Upper lobe of right lung (tissue), 1 donor: ENCODE results near the gene PLCB4. TPM values are rescaled to one million over a fixed set of nuclear protein-coding genes. Genes with fewer than 3 reads are reported as not detected.

Experiments used
- ATAC-seq: fragments of 200-7000 bp; cut with Tn5 transposase; one replicate; pipeline ENCODE4 v1.9.1; 2020; ENCODE audit warnings: mild to moderate bottlenecking, moderate library complexity
- DNase-seq: peaks from one replicate; pipeline ENCODE4 v3.0.0-alpha.2; 2020
- H3K27ac ChIP-seq: fragments of 200-600 bp; one replicate; pipeline ENCODE4 v1.8.0; 2022
- H3K27me3 ChIP-seq: fragments of 200-600 bp; one replicate; pipeline ENCODE4 v1.8.0; 2022; ENCODE audit warnings: mild to moderate bottlenecking
- H3K36me3 ChIP-seq: fragments of 200-600 bp; one replicate; pipeline ENCODE4 v1.8.0; 2022
- H3K4me1 ChIP-seq: fragments of 200-600 bp; one replicate; pipeline ENCODE4 v1.8.0; 2022
- H3K4me3 ChIP-seq: fragments of 200-600 bp; one replicate; pipeline ENCODE4 v1.8.0; 2022; ENCODE audit warnings: mild to moderate bottlenecking
- H3K9me3 ChIP-seq: fragments of 200-600 bp; one replicate; pipeline ENCODE4 v1.8.0; 2022
- CTCF ChIP-seq: fragments of 200-600 bp; IDR thresholded peaks from one replicate; pipeline ENCODE4 v1.8.0; 2022; ENCODE audit warnings: antibody characterized with exemption
- intact Hi-C: fragments of 100-400 bp; cut with DNase I; formaldehyde crosslinking; loops from one replicate; pipeline ENCODE4 v1.11.0; 2022
- total RNA-seq: library from RNA; stranded (reverse); fragmentation: NEBNext Ultra II Directional; extraction: Animal tissue kit (Norgen Biotek cat#: 25700); gene quantifications from one replicate; pipeline ENCODE4 v1.2.1, GENCODE V29; 2021
- donor health status: DM: no; HTN: yes; CAD: no; lungs with severe emphysema.

PLCB4 gene
- total RNA-seq, 1 donor from 2014 or later = 7.9 TPM

GRCh38 chr20:9339708-9340107 is 270.8 kb downstream of the PLCB4 start:
- H3K27me3 ChIP-seq = no peaks in the 10 kb centered on the region
- no peaks in the 10 kb centered on the region for H3K9me3 ChIP-seq
- no peak overlapping the region for H3K27ac ChIP-seq
- DNase-seq (no peak), ATAC-seq (no peak)
- H3K4me3 ChIP-seq = no peak overlapping the region
- TF ChIP-seq CTCF = no peak
- H3K36me3 ChIP-seq = no peaks in the 10 kb centered on the region
- intact Hi-C loops = no loop called here
- H3K4me1 ChIP-seq = peaks cover 9% of the 10 kb centered on the region

GRCh38 chr20:9342651-9343050 is 273.8 kb downstream of the PLCB4 start:
- Histone ChIP-seq H3K4me3 (no peak overlapping the region), H3K36me3 (no peaks in the 10 kb centered on the region), H3K27me3 (no peaks in the 10 kb centered on the region), H3K4me1 (peaks cover 16% of the 10 kb centered on the region), H3K9me3 (no peaks in the 10 kb centered on the region), H3K27ac (no peak overlapping the region)
- no peak for TF ChIP-seq CTCF
- intact Hi-C loops = no loop called here
- ATAC-seq = no peak
- DNase-seq = no peak

GRCh38 chr20:9344083-9344920 is 275.4 kb downstream of the PLCB4 start:
- H3K9me3 ChIP-seq = no peaks in the 10 kb centered on the region
- H3K36me3 ChIP-seq = no peaks in the 10 kb centered on the region
- intact Hi-C loops = no loop called here
- no peak overlapping the region for H3K4me3 ChIP-seq
- H3K27me3 ChIP-seq = no peaks in the 10 kb centered on the region
- TF ChIP-seq CTCF = no peak
- ATAC-seq = no peak
- H3K4me1 ChIP-seq = peaks cover 16% of the 10 kb centered on the region
- DNase-seq = no peak
- peak overlapping the region; percentile 59 for H3K27ac ChIP-seq

- Histone ChIP-seq H3K9me3 (no peaks in the 10 kb centered on the region), H3K27ac (no peak overlapping the region), H3K36me3 (no peaks in the 10 kb centered on the region), H3K4me1 (peaks cover 16% of the 10 kb centered on the region), H3K27me3 (no peaks in the 10 kb centered on the region), H3K4me3 (no peak overlapping the region)
- TF ChIP-seq CTCF = no peak
- DNase-seq = no peak
- no peak for ATAC-seq
- intact Hi-C loops = no loop called here
Measured at GRCh38 chr20:9348316-9348715, 279.4 kb downstream of the PLCB4 start.

- H3K4me3 ChIP-seq = no peak overlapping the region
- no peak for ATAC-seq
- TF ChIP-seq CTCF = no peak
- intact Hi-C loops = no loop called here
- no peaks in the 10 kb centered on the region for H3K27me3 ChIP-seq
- H3K9me3 ChIP-seq = no peaks in the 10 kb centered on the region
- DNase-seq = no peak
- peaks cover 13% of the 10 kb centered on the region for H3K4me1 ChIP-seq
- no peak overlapping the region for H3K27ac ChIP-seq
- no peaks in the 10 kb centered on the region for H3K36me3 ChIP-seq
Measured at GRCh38 chr20:9348747-9349146, 279.9 kb downstream of the PLCB4 start.
